ENCODE data around the gene C2orf92.
"Not testable (repeated sequence)": the region's sequence is repeated elsewhere in the genome, so short reads cannot be mapped to it uniquely, and the experiment has no call there.

Gene C2orf92

DNA sequence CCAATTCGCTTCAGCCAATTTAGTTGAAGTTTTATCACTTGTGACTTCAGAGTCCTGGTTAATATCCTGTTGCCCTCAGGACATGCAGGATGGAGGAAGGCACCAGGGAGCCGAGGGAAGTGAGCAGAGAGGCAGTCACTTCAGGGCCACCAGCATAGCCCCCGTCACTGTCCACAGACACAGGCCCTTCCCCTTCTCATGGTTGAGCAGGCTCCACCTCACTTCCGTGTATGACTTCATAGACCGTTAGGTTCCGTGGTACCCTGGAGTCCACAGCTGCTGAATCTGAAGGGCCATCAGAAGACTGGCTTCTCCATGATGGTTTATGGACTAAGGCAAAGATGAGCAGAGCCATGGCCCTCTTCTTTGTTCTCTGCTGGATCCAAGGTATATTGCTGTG lies at the start of gene C2orf92:
Gene C2orf92, plus strand, starts transcription at position 266 of the 400 bp plus-strand sequence. Its CDS starts 76 bp downstream, at position 342.
- Histone ChIP-seq H3K9ac (ENCODE audit: low read length) (no peak within 1 kb of the TSS), H3K36me3 (ENCODE audit: control insufficient read depth, low read depth, low read length) (no peaks in the 10 kb centered on the region), H3K9me3 (ENCODE audit: control insufficient read depth, low read depth, low read length) (no peaks in the 10 kb centered on the region), H3K27me3 (ENCODE audit: control insufficient read depth, insufficient read depth, low read length) (no peaks in the 10 kb centered on the region), H3K4me1 (ENCODE audit: control insufficient read depth, low read depth, low read length) (peaks cover 4% of the 10 kb centered on the region), H3K27ac (ENCODE audit: low read length) (no peak within 1 kb of the TSS), H3K4me3 (ENCODE audit: low read length) (no peak within 1 kb of the TSS)

GRCh38 chr2:97620492-97620891 lies 49.0 kb upstream of the C2orf92 start:
- H3K9ac ChIP-seq (ENCODE audit: low read length); H3K27ac ChIP-seq (ENCODE audit: low read length); H3K9me3 ChIP-seq (ENCODE audit: control insufficient read depth, low read depth, low read length); H3K36me3 ChIP-seq (ENCODE audit: control insufficient read depth, low read depth, low read length); H3K4me1 ChIP-seq (ENCODE audit: control insufficient read depth, low read depth, low read length); H3K4me3 ChIP-seq (ENCODE audit: low read length); H3K27me3 ChIP-seq (ENCODE audit: control insufficient read depth, insufficient read depth, low read length): not testable (repeated sequence)

- not testable (repeated sequence) for H3K9me3 ChIP-seq (ENCODE audit: control insufficient read depth, low read depth, low read length); H3K9ac ChIP-seq (ENCODE audit: low read length); H3K36me3 ChIP-seq (ENCODE audit: control insufficient read depth, low read depth, low read length); H3K4me1 ChIP-seq (ENCODE audit: control insufficient read depth, low read depth, low read length); H3K27ac ChIP-seq (ENCODE audit: low read length); H3K4me3 ChIP-seq (ENCODE audit: low read length); H3K27me3 ChIP-seq (ENCODE audit: control insufficient read depth, insufficient read depth, low read length)
These were observed 46.5 kb upstream of the C2orf92 start for GRCh38 chr2:97622976-97623375.

GRCh38 chr2:97625354-97626048 lies 44.0 kb upstream of the C2orf92 start:
- not testable (repeated sequence) for H3K36me3 ChIP-seq (ENCODE audit: control insufficient read depth, low read depth, low read length); H3K9me3 ChIP-seq (ENCODE audit: control insufficient read depth, low read depth, low read length); H3K27me3 ChIP-seq (ENCODE audit: control insufficient read depth, insufficient read depth, low read length); H3K27ac ChIP-seq (ENCODE audit: low read length); H3K4me1 ChIP-seq (ENCODE audit: control insufficient read depth, low read depth, low read length); H3K9ac ChIP-seq (ENCODE audit: low read length); H3K4me3 ChIP-seq (ENCODE audit: low read length)

DNA sequence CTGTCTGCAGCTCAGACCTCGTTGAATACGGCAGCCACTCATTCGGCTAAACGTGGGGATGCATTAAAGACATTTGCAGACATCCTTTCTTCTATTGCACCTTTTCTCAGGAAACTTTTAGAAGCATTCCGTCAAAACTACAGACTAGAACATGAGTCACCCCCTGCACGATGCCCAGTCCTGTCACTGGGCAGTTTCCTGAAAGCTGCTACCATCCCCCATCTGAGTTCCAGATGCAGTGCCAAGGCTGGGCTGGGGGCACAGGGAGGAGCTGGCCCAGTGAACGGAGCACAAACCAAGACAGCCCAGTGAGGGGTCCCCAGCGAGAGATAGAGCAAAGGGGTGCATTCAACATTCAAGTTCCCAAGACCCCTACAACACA lies 43.5 kb upstream of the C2orf92 start:
- not testable (repeated sequence) for H3K4me3 ChIP-seq (ENCODE audit: low read length)

GRCh38 chr2:97644023-97644717 lies 25.3 kb upstream of the C2orf92 start:
- no peak overlapping the region for H3K27ac ChIP-seq (ENCODE audit: low read length)
- peaks cover 4% of the 10 kb centered on the region for H3K4me1 ChIP-seq (ENCODE audit: control insufficient read depth, low read depth, low read length)
- no peak overlapping the region for H3K9ac ChIP-seq (ENCODE audit: low read length)

More for the DNA sequence above, 43.5 kb upstream of the C2orf92 start:
- not testable (repeated sequence) for H3K9ac ChIP-seq (ENCODE audit: low read length); H3K27me3 ChIP-seq (ENCODE audit: control insufficient read depth, insufficient read depth, low read length); H3K9me3 ChIP-seq (ENCODE audit: control insufficient read depth, low read depth, low read length); H3K4me1 ChIP-seq (ENCODE audit: control insufficient read depth, low read depth, low read length); H3K27ac ChIP-seq (ENCODE audit: low read length); H3K36me3 ChIP-seq (ENCODE audit: control insufficient read depth, low read depth, low read length)

GRCh38 chr2:97645112-97645694 lies 24.3 kb upstream of the C2orf92 start:
- peak overlapping the region; percentile 94 for H3K4me3 ChIP-seq (ENCODE audit: low read length)
- peaks cover 21% of the 10 kb centered on the region for H3K36me3 ChIP-seq (ENCODE audit: control insufficient read depth, low read depth, low read length)
- H3K27me3 ChIP-seq (ENCODE audit: control insufficient read depth, insufficient read depth, low read length): no peaks in the 10 kb centered on the region
- H3K9me3 ChIP-seq (ENCODE audit: control insufficient read depth, low read depth, low read length): no peaks in the 10 kb centered on the region
- peak overlapping the region; percentile 63 for H3K27ac ChIP-seq (ENCODE audit: low read length)
- peaks cover 4% of the 10 kb centered on the region for H3K4me1 ChIP-seq (ENCODE audit: control insufficient read depth, low read depth, low read length)
- peak overlapping the region; percentile 67 for H3K9ac ChIP-seq (ENCODE audit: low read length)

More at GRCh38 chr2:97644023-97644717, 25.3 kb upstream of the C2orf92 start:
- Histone ChIP-seq H3K36me3 (ENCODE audit: control insufficient read depth, low read depth, low read length) (peaks cover 21% of the 10 kb centered on the region), H3K9me3 (ENCODE audit: control insufficient read depth, low read depth, low read length) (no peaks in the 10 kb centered on the region), H3K27me3 (ENCODE audit: control insufficient read depth, insufficient read depth, low read length) (no peaks in the 10 kb centered on the region), H3K4me3 (ENCODE audit: low read length) (no peak overlapping the region)

DNA sequence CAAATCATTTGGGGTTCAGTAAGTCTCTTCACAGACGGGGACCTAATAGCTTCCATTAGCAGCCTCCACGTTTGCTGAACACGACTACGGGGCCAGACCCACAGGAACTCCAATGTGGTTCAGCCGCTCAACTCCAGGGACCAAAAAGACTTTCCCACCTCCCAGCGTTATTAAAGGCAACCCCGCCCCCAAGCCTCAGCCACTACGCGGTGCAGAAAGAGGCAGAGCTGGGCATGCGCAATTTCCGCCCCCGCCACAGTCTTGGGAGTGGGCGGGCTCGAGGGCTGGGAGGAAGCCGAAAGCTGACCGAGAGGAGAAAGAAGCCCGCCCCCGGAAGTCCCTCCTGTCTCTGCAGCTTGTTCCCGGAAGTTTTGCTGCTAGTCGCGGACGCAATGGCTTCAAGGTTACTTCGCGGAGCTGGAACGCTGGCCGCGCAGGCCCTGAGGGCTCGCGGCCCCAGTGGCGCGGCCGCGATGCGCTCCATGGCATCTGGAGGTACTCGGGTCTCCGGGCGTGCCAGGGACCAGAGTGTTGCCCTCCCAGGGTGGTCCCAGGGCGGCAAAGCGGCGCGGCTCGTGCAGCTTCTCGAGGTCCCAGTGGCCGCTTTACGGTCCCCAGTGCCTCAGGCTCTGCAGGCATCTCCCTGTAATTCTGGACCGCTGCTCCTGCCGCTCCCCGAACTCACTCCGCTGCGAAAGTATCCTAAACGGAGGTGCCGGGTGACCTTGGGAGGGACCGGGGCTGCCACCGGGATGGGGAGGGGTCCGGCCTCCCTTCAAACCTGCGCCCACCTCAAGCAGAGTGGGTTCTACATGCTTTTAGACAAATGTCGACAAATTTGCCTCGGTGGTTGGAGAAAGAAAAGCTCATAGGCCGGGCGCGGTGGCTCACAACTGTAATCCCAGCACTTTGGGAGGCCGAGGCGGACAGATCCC lies 23.6 kb upstream of the C2orf92 start, which contains the start of gene COX5B:
Gene COX5B, plus strand, starts transcription at position 368 of the 935 bp plus-strand sequence. Its CDS starts 25 bp downstream, at position 393.
- H3K9me3 ChIP-seq (ENCODE audit: control insufficient read depth, low read depth, low read length): no peaks in the 10 kb centered on the region
- peak within 1 kb of the TSS; percentile 94 for H3K4me3 ChIP-seq (ENCODE audit: low read length)
- H3K36me3 ChIP-seq (ENCODE audit: control insufficient read depth, low read depth, low read length): peaks cover 21% of the 10 kb centered on the region
- peaks cover 4% of the 10 kb centered on the region for H3K4me1 ChIP-seq (ENCODE audit: control insufficient read depth, low read depth, low read length)
- H3K9ac ChIP-seq (ENCODE audit: low read length): peak within 1 kb of the TSS; percentile 67
- peak within 1 kb of the TSS; percentile 63 for H3K27ac ChIP-seq (ENCODE audit: low read length)
- H3K27me3 ChIP-seq (ENCODE audit: control insufficient read depth, insufficient read depth, low read length): no peaks in the 10 kb centered on the region

DNA sequence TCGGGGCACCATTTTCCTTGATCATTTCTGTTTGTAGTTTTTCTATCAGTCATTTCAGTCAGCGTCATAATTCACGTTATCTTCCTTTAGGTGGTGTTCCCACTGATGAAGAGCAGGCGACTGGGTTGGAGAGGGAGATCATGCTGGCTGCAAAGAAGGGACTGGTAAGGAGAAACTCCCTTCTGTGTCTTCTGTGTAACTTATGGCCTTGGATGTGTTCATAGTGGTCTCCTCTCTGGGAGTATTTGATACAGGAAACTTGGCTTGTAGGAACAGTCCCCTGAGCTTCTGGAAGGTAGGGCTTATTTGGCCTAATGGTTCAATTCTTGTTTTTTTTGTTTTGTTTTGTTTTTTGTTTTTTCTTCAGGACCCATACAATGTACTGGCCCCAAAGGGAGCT lies 22.5 kb upstream of the C2orf92 start:
- Histone ChIP-seq H3K4me3 (ENCODE audit: low read length) (peak overlapping the region; percentile 94), H3K36me3 (ENCODE audit: control insufficient read depth, low read depth, low read length) (peaks cover 21% of the 10 kb centered on the region), H3K9me3 (ENCODE audit: control insufficient read depth, low read depth, low read length) (no peaks in the 10 kb centered on the region), H3K4me1 (ENCODE audit: control insufficient read depth, low read depth, low read length) (peaks cover 4% of the 10 kb centered on the region), H3K27ac (ENCODE audit: low read length) (no peak overlapping the region), H3K9ac (ENCODE audit: low read length) (no peak overlapping the region), H3K27me3 (ENCODE audit: control insufficient read depth, insufficient read depth, low read length) (no peaks in the 10 kb centered on the region)

GRCh38 chr2:97651114-97651513 lies 18.4 kb upstream of the C2orf92 start:
- H3K4me1 ChIP-seq (ENCODE audit: control insufficient read depth, low read depth, low read length): peaks cover 4% of the 10 kb centered on the region
- no peaks in the 10 kb centered on the region for H3K9me3 ChIP-seq (ENCODE audit: control insufficient read depth, low read depth, low read length)
- H3K36me3 ChIP-seq (ENCODE audit: control insufficient read depth, low read depth, low read length): peaks cover 21% of the 10 kb centered on the region
- H3K4me3 ChIP-seq (ENCODE audit: low read length): no peak overlapping the region
- no peak overlapping the region for H3K27ac ChIP-seq (ENCODE audit: low read length)
- no peaks in the 10 kb centered on the region for H3K27me3 ChIP-seq (ENCODE audit: control insufficient read depth, insufficient read depth, low read length)
- no peak overlapping the region for H3K9ac ChIP-seq (ENCODE audit: low read length)

DNA sequence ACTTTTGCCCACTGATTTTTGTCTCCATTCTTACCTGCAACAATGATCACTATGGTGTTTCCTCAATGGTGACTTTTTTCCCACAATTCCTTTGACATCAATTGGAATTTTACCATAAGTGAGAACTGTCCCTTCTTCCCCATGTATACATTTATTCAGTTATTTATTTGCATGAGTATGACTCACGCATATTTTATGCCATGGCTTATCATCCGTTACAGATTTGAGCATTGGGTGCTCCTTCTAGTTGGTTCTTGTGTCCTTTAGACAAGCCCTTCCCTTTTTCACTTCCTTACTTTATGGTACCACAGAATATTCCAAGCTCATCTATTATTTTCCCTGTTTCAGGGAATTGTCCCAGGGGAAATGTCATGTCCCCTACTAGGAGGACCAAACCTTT lies 16.0 kb upstream of the C2orf92 start:
- peaks cover 22% of the 10 kb centered on the region for H3K36me3 ChIP-seq (ENCODE audit: control insufficient read depth, low read depth, low read length)
- no peaks in the 10 kb centered on the region for H3K9me3 ChIP-seq (ENCODE audit: control insufficient read depth, low read depth, low read length)
- H3K27me3 ChIP-seq (ENCODE audit: control insufficient read depth, insufficient read depth, low read length): no peaks in the 10 kb centered on the region
- H3K4me1 ChIP-seq (ENCODE audit: control insufficient read depth, low read depth, low read length): no peaks in the 10 kb centered on the region
- no peak overlapping the region for H3K27ac ChIP-seq (ENCODE audit: low read length)
- H3K9ac ChIP-seq (ENCODE audit: low read length): no peak overlapping the region
- H3K4me3 ChIP-seq (ENCODE audit: low read length): no peak overlapping the region

Data from iPS-18a (cell line).